Keratinocyte (primary cell): ENCODE data around the gene DNASE1L3. TPM values are rescaled to one million over a fixed set of nuclear protein-coding genes. Genes with fewer than 3 reads are reported as not detected.

Source experiments
- DNase-seq: peaks from one replicate; pipeline ENCODE4 v3.0.0-alpha.2; 2011; ENCODE audit warnings: low read depth, missing footprints, low spot score
- FAIRE-seq: peaks from 2 replicates; lab custom pipeline; 2011; peaks lifted over from hg19 to GRCh38; lab: Jason Lieb, UNC
- H2AFZ ChIP-seq: 2 replicates; pipeline ENCODE4 v1.6.0; 2012; ENCODE audit warnings: low read length, control low read depth, inconsistent platforms; ENCODE audit not compliant: control insufficient read depth
- H3K27ac ChIP-seq: 2 replicates; pipeline ENCODE4 v1.5.1; 2011; ENCODE audit warnings: low read length; ENCODE audit not compliant: control insufficient read depth, insufficient read depth
- H3K27me3 ChIP-seq: 3 replicates; pipeline ENCODE4 v1.6.0; 2011; ENCODE audit warnings: low read length; ENCODE audit not compliant: control insufficient read depth, insufficient read depth; ENCODE audit errors: extremely low read depth
- H3K36me3 ChIP-seq, 2 experiments: 2 replicates in 1 of 2; 3 replicates in 1 of 2; pipeline ENCODE4 v1.5.1; 2011; ENCODE audit warnings: low read length in 2 of 2, mild to moderate bottlenecking in 1 of 2; ENCODE audit not compliant: control insufficient read depth in 2 of 2, insufficient read depth in 2 of 2; ENCODE audit errors: extremely low read depth in 1 of 2
- H3K4me1 ChIP-seq: 3 replicates; pipeline ENCODE4 v1.5.1; 2011; ENCODE audit warnings: low read length; ENCODE audit not compliant: control insufficient read depth, insufficient read depth; ENCODE audit errors: extremely low read depth
- H3K4me2 ChIP-seq: 3 replicates; pipeline ENCODE4 v1.6.0; 2011; ENCODE audit warnings: low read depth, low read length; ENCODE audit not compliant: control insufficient read depth, insufficient read depth; ENCODE audit errors: extremely low read depth
- H3K4me3 ChIP-seq, 3 experiments: fragments of 200-600 bp in 1 of 3; sonication (generic) in 1 of 3; 2 replicates in 2 of 3; 3 replicates in 1 of 3; pipeline ENCODE4 v1.5.1; 2011 to 2016; ENCODE audit warnings: low read length in 3 of 3, mild to moderate bottlenecking in 3 of 3, control low read depth in 2 of 3, inconsistent platforms in 1 of 3, low read depth in 1 of 3, mixed read lengths in 1 of 3, mixed run types in 1 of 3, moderate library complexity in 1 of 3; ENCODE audit not compliant: control insufficient read depth in 2 of 3, insufficient read depth in 2 of 3; ENCODE audit errors: extremely low read depth in 1 of 3
- H3K79me2 ChIP-seq: 2 replicates; pipeline ENCODE4 v1.6.0; 2012; ENCODE audit warnings: low read length; ENCODE audit not compliant: control insufficient read depth, insufficient read depth
- H3K9ac ChIP-seq: 3 replicates; pipeline ENCODE4 v1.6.0; 2011; ENCODE audit warnings: low read length; ENCODE audit not compliant: control insufficient read depth, insufficient read depth; ENCODE audit errors: extremely low read depth
- H3K9me1 ChIP-seq: 3 replicates; pipeline ENCODE4 v1.6.0; 2011; ENCODE audit warnings: low read length; ENCODE audit not compliant: control insufficient read depth, insufficient read depth; ENCODE audit errors: extremely low read depth
- H3K9me3 ChIP-seq: 2 replicates; pipeline ENCODE4 v1.5.1; 2012; ENCODE audit warnings: low read depth, low read length; ENCODE audit not compliant: control insufficient read depth
- H4K20me1 ChIP-seq: 3 replicates; pipeline ENCODE4 v1.6.0; 2011; ENCODE audit warnings: low read length; ENCODE audit not compliant: control insufficient read depth, insufficient read depth; ENCODE audit errors: extremely low read depth
- EZH2 ChIP-seq: IDR thresholded peaks from one replicate; pipeline ENCODE4 v1.6.1; 2012; ENCODE audit warnings: inconsistent platforms, mild to moderate bottlenecking, low read length, moderate library complexity
- dilution Hi-C: fragments of 300-500 bp; cut with MboI; formaldehyde crosslinking; loops from one replicate; pipeline ENCODE4 v1.7.0; 2020; ENCODE audit warnings: low sequenced_read_pairs; ENCODE audit not compliant: extremely low pct_ligation_motif_present
- polyA plus RNA-seq, 5 experiments: library from polyadenylated mRNA; depleted of rRNA in 3 of 5; stranded (reverse) in 3 of 5; stranded (forward) in 1 of 5; unstranded in 1 of 5; fragments of >200 nt; gene quantifications; 1 replicate in 1 of 5; 2 replicates in 3 of 5; 3 replicates in 1 of 5; pipeline versions ENCODE4 v1.2.1 to v1.2.3, GENCODE V29; 2011 to 2012; ENCODE audit warnings: missing spikeins in 2 of 5, low read depth in 1 of 5, low replicate concordance in 1 of 5
- TF ChIP-seq, protein P1 (sequence below), 3 experiments: IDR thresholded peaks in 1 of 3; conservative IDR thresholded peaks in 1 of 3; optimal IDR thresholded peaks in 1 of 3; 2 replicates in 2 of 3; 3 replicates in 1 of 3; pipeline versions ENCODE3 to v1.5.1; 2011; ENCODE audit warnings: low read length in 3 of 3, mild to moderate bottlenecking in 3 of 3, moderate library complexity in 2 of 3, control low read depth in 1 of 3, inconsistent platforms in 1 of 3; ENCODE audit not compliant: insufficient read depth in 2 of 3; ENCODE audit errors: extremely low read depth in 1 of 3

Gene DNASE1L3
- polyA plus RNA-seq, 1 donor (not counting 4 experiments of a cell fraction or from before 2014, with no cell fraction given): 1.9 TPM

DNA sequence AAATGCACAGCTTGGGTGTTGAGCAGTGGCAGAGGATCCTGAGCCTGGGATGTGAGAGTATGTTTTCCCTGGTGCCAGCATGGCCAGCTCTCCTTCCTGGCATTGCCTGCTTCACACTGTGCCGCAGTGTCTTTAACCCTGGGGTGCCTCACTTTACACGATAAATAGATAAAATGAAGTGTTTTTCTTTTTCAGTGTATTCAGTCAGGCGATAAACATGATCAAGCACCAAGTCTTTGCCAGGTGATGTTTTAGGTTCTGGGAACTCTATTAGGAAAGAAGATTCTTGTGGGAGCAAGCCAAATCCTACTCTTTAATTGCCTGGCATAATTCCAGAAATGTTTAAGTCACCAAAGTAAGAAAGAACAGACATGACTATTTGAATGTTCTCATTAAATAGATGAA is 40.9 kb upstream of the DNASE1L3 start:
- DNase-seq: no peak
- H4K20me1 ChIP-seq: peaks cover 3% of the 10 kb centered on the region
- no peaks in the 10 kb centered on the region for H3K9me1 ChIP-seq
- TF ChIP-seq EZH2: no peak
- TF ChIP-seq, protein P1, sequence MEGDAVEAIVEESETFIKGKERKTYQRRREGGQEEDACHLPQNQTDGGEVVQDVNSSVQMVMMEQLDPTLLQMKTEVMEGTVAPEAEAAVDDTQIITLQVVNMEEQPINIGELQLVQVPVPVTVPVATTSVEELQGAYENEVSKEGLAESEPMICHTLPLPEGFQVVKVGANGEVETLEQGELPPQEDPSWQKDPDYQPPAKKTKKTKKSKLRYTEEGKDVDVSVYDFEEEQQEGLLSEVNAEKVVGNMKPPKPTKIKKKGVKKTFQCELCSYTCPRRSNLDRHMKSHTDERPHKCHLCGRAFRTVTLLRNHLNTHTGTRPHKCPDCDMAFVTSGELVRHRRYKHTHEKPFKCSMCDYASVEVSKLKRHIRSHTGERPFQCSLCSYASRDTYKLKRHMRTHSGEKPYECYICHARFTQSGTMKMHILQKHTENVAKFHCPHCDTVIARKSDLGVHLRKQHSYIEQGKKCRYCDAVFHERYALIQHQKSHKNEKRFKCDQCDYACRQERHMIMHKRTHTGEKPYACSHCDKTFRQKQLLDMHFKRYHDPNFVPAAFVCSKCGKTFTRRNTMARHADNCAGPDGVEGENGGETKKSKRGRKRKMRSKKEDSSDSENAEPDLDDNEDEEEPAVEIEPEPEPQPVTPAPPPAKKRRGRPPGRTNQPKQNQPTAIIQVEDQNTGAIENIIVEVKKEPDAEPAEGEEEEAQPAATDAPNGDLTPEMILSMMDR (optimal IDR thresholded peaks at IDR 0.05 in 1 of 3, IDR thresholded peaks at IDR 0.05 in 1 of 3, conservative IDR thresholded peaks at IDR 0.05 in 1 of 3; ENCODE audit: extremely low read depth in 1 of 3, insufficient read depth in 2 of 3, low read length in 3 of 3): no peak
- no peaks in the 10 kb centered on the region for H3K79me2 ChIP-seq
- H3K9me3 ChIP-seq: no peaks in the 10 kb centered on the region
- no peak overlapping the region for H2AFZ ChIP-seq
- no peaks in the 10 kb centered on the region for H3K27me3 ChIP-seq
- peaks cover 3% of the 10 kb centered on the region for H3K4me1 ChIP-seq
- no peak overlapping the region for H3K9ac ChIP-seq
- H3K4me3 ChIP-seq: no peak overlapping the region
- H3K36me3 ChIP-seq: no peaks in the 10 kb centered on the region
- H3K4me2 ChIP-seq: no peak overlapping the region
- dilution Hi-C loops: no loop called here
- H3K27ac ChIP-seq: no peak overlapping the region
- FAIRE-seq: peak; percentile 49

- FAIRE-seq: no peak
- Histone ChIP-seq H3K27ac (no peak overlapping the region), H3K27me3 (no peaks in the 10 kb centered on the region)
Observed at GRCh38 chr3:58250093-58250707, 39.4 kb upstream of the DNASE1L3 start.

More at GRCh38 chr3:58250093-58250707, 39.4 kb upstream of the DNASE1L3 start:
- peaks cover 3% of the 10 kb centered on the region for H4K20me1 ChIP-seq
- peaks cover 3% of the 10 kb centered on the region for H3K4me1 ChIP-seq
- dilution Hi-C loops: no loop called here
- no peaks in the 10 kb centered on the region for H3K36me3 ChIP-seq
- no peak for DNase-seq
- no peak overlapping the region for H3K4me3 ChIP-seq
- H3K4me2 ChIP-seq: no peak overlapping the region
- H3K9me3 ChIP-seq: no peaks in the 10 kb centered on the region
- no peaks in the 10 kb centered on the region for H3K9me1 ChIP-seq
- no peak overlapping the region for H3K9ac ChIP-seq
- H3K79me2 ChIP-seq: no peaks in the 10 kb centered on the region
- TF ChIP-seq EZH2: no peak
- TF ChIP-seq, protein P1 (optimal IDR thresholded peaks at IDR 0.05 in 1 of 3, IDR thresholded peaks at IDR 0.05 in 1 of 3, conservative IDR thresholded peaks at IDR 0.05 in 1 of 3; ENCODE audit: extremely low read depth in 1 of 3, insufficient read depth in 2 of 3, low read length in 3 of 3): no peak
- H2AFZ ChIP-seq: no peak overlapping the region
